Testis (tissue), 3 donors: Measurements from ENCODE around the gene CCDC182. TPM values are rescaled to one million over a fixed set of nuclear protein-coding genes. Genes with fewer than 3 reads are reported as not detected.

Source experiments
- DNase-seq: peaks from one replicate; pipeline ENCODE4 v3.0.0-alpha.2; 2019
- H3K27ac ChIP-seq, 2 donors: fragments of 200-600 bp; sonication (generic); one replicate each; pipeline ENCODE4 v1.5.1; 2019
- H3K27me3 ChIP-seq: fragments of 200-600 bp; sonication (generic); one replicate; pipeline ENCODE4 v1.5.1; 2019
- H3K36me3 ChIP-seq: fragments of 200-600 bp; sonication (generic); one replicate; pipeline ENCODE4 v1.5.1; 2017; ENCODE audit warnings: low read depth; ENCODE audit errors: missing control alignments
- H3K4me1 ChIP-seq: fragments of 200-600 bp; sonication (generic); one replicate; pipeline ENCODE4 v1.5.1; 2019
- H3K4me3 ChIP-seq, 2 donors: fragments of 200-600 bp; sonication (generic); one replicate each; pipeline ENCODE4 v1.5.1; 2017 to 2019
- H3K9me3 ChIP-seq: fragments of 200-600 bp; sonication (generic); one replicate; pipeline ENCODE4 v1.5.1; 2017
- CTCF ChIP-seq, 3 experiments: fragments of 450-650 bp in 2 of 3; fragments of 200-600 bp in 1 of 3; sonication (generic) in 1 of 3; IDR thresholded peaks; one replicate each; pipeline ENCODE4 v1.5.1; 2016 to 2019; ENCODE audit warnings: antibody characterized with exemption in 3 of 3, mild to moderate bottlenecking in 2 of 3, moderate library complexity in 1 of 3
- POLR2A ChIP-seq: fragments of 450-650 bp; IDR thresholded peaks from one replicate; pipeline ENCODE4 v1.6.1; 2017; ENCODE audit warnings: antibody characterized with exemption, mild to moderate bottlenecking, moderate library complexity
- WGBS, 2 donors: methylation state at CpG; one replicate each; pipeline ENCODE4 v1.1.5; 2018; 5-methylcytosine and 5-hydroxymethylcytosine counted together
- intact Hi-C: fragments of 100-400 bp; cut with DNase I; formaldehyde crosslinking; loops from one replicate; pipeline ENCODE4 v1.15.1; 2023; ENCODE audit warnings: low total_unique reads
- polyA plus RNA-seq: library from polyadenylated mRNA; stranded (reverse); fragments of 350-450 nt; fragmentation: Illumina TruSeq; extraction: RNeasy Lipid Tissue Mini Kit (QIAGEN cat#74804); gene quantifications from one replicate; pipeline ENCODE4 v1.2.3, GENCODE V29; 2014; ENCODE audit warnings: low read depth, low replicate concordance; ENCODE audit not compliant: insufficient read depth
- total RNA-seq, 2 donors: library from RNA; depleted of rRNA; stranded (reverse); fragments of >200 nt; gene quantifications; one replicate each; pipeline ENCODE4 v1.2.3, GENCODE V29; 2016

Gene CCDC182
- total and polyA plus RNA-seq, 3 donors from 2014 or later = 12.5 to 33.2 (median 25.8) TPM

GRCh38 chr17:57727630-57728175, 17.4 kb downstream of the CCDC182 start:
- Histone ChIP-seq H3K36me3 (no peaks in the 10 kb centered on the region), H3K4me1 (peaks cover 6% of the 10 kb centered on the region), H3K9me3 (no peaks in the 10 kb centered on the region), H3K4me3 (no peak overlapping the region), H3K27me3 (no peaks in the 10 kb centered on the region), H3K27ac (no peak overlapping the region)
- DNase-seq = no peak
- intact Hi-C loops = no loop called here
- WGBS, 2 donors = 68 to 73% methylated on average over 4 to 8 of the region's 8 CpGs
- TF ChIP-seq CTCF (IDR thresholded peaks at IDR 0.05) = no peak
- no peak for TF ChIP-seq POLR2A

GRCh38 chr17:57726838-57727237, 18.3 kb downstream of the CCDC182 start:
- H3K9me3 ChIP-seq = no peaks in the 10 kb centered on the region
- TF ChIP-seq POLR2A (no peak), CTCF (IDR thresholded peaks at IDR 0.05) (no peak)
- no peaks in the 10 kb centered on the region for H3K36me3 ChIP-seq
- DNase-seq = no peak
- no peaks in the 10 kb centered on the region for H3K27me3 ChIP-seq
- intact Hi-C loops = no loop called here
- H3K4me1 ChIP-seq = peaks cover 6% of the 10 kb centered on the region
- 85 to 97% methylated on average over 3 to 5 of the region's 5 CpGs for WGBS, 2 donors
- H3K4me3 ChIP-seq = no peak overlapping the region
- no peak overlapping the region for H3K27ac ChIP-seq

GRCh38 chr17:57726213-57726790, 18.8 kb downstream of the CCDC182 start:
- intact Hi-C loops = no loop called here
- TF ChIP-seq POLR2A (no peak), CTCF (IDR thresholded peaks at IDR 0.05) (no peak)
- no peak for DNase-seq
- no peak overlapping the region for H3K27ac ChIP-seq
- H3K36me3 ChIP-seq = no peaks in the 10 kb centered on the region
- H3K4me3 ChIP-seq = no peak overlapping the region
- no peaks in the 10 kb centered on the region for H3K27me3 ChIP-seq
- H3K9me3 ChIP-seq = no peaks in the 10 kb centered on the region
- H3K4me1 ChIP-seq = peaks cover 6% of the 10 kb centered on the region
- WGBS, 2 donors = 93 to 94% methylated on average over 9 of the region's 9 CpGs

DNA sequence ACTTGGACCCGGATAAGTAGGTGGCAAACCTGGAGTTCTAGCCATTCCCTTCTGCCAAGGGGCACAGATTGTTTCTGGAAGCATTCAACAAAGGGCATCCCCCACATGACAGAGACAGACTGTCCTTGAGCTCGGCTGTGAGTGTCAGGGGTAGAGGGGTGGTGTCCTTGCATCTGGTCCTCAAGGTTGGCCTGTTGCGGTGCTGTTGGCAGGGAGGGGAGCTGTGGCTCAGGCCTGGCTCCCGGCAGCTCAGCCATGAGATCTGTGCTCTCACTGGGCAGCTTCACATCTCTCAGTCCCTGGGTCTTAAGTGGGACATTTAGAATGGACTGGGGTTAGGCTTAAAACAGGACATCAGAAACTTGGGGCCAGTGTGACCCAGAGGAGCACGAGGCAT, 20.4 kb downstream of the CCDC182 start:
- Histone ChIP-seq H3K27ac (no peak overlapping the region), H3K4me3 (no peak overlapping the region), H3K9me3 (no peaks in the 10 kb centered on the region), H3K4me1 (peaks cover 6% of the 10 kb centered on the region), H3K27me3 (no peaks in the 10 kb centered on the region), H3K36me3 (no peaks in the 10 kb centered on the region)
- WGBS, 2 donors = 66 to 79% methylated on average over 4 to 5 of the region's 5 CpGs
- TF ChIP-seq CTCF (IDR thresholded peaks at IDR 0.05) = no peak
- no peak for TF ChIP-seq POLR2A
- intact Hi-C loops = no loop called here
- no peak for DNase-seq
